Measurements from ENCODE around the gene GNB2.
"Not testable (repeated sequence)": the region's sequence is repeated elsewhere in the genome, so short reads cannot be mapped to it uniquely, and the experiment has no call there.

Gene GNB2

DNA sequence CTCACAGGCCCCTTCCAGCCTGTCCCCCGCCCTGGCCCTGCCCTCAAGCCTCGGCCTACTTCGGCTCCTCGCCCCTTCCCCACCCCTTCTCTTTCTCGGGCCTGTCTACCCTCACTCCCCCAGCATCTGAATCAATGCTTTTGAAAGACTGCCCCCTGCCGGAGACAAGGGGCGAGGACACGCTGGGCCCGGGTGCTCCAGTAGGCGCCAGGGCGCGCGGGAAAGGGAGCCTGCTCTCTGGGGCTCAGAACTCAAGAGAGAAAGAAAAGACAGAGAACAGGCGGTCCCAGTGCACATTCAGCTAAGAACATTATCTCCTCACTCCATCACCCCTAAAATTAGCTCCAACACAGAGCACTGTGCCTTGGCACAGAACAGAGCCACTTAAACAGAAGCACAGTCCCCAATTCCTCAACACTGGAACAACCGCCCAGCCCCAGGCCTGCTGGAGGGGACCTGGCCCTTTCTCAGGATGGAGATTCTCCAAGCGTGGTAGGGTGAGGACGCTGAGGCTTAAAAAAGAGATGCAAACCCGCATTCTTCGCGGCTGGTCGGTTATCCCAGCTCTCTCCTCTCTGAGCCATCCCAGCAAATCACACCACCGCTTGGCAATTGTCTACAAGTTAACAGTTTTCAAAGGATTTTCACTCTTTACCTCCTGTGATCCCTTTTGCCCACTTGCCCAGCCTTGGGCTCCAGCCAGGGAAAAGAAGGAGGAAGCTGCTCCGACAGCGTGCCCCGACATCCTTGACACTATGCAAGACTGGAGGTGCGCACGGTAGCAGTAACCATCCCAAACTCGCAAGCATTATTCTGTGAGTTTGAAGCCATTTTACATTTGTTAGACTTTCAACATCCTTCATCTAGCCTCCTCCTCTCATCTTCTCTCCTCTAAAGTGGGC lies 18.4 kb downstream of the GNB2 start:
- in situ Hi-C loops (cut with HindIII; ENCODE audit: low sequenced_read_pairs), result no loop called here
- DNase-seq (ENCODE audit: low read depth), result peak; percentile 55
- H3K4me3 ChIP-seq (ENCODE audit: low read depth, low read length), result peak overlapping the region; percentile 82
- TF ChIP-seq CTCF (IDR thresholded peaks at IDR 0.05; ENCODE audit: low read depth, low read length, missing control alignments), result peak; percentile 90

DNA sequence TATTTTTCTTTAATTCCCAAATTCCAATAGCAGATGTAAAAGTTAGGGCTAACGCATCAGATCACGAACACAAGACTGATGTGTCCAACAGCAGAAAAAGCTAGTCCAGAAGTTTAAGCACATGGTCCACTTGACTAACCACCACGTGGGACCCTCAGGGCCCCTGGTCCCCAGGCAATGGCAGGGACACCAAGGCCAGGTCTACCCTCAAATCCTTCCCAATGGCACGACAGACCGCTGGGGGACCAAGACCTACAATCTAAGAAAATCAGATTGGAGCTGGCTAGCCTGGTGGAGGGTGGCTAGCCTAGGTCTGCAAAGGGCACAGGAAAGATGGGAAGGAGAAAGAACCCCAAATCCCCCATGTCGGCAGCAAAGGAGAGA lies 19.0 kb downstream of the GNB2 start:
- peak overlapping the region; percentile 82 for H3K4me3 ChIP-seq (ENCODE audit: low read depth, low read length)
- in situ Hi-C loops (cut with HindIII; ENCODE audit: low sequenced_read_pairs), result no loop called here
- TF ChIP-seq CTCF (IDR thresholded peaks at IDR 0.05; ENCODE audit: low read depth, low read length, missing control alignments), result no peak
- no peak for DNase-seq (ENCODE audit: low read depth)

GRCh38 chr7:100693312-100694097 lies 20.0 kb downstream of the GNB2 start:
- TF ChIP-seq CTCF (IDR thresholded peaks at IDR 0.05; ENCODE audit: low read depth, low read length, missing control alignments), result no peak
- peak overlapping the region; percentile 82 for H3K4me3 ChIP-seq (ENCODE audit: low read depth, low read length)
- DNase-seq (ENCODE audit: low read depth), result no peak
- in situ Hi-C loops (cut with HindIII; ENCODE audit: low sequenced_read_pairs), result no loop called here

- DNase-seq (ENCODE audit: low read depth), result no peak
- in situ Hi-C loops (cut with HindIII; ENCODE audit: low sequenced_read_pairs), result no loop called here
These were observed 20.7 kb downstream of the GNB2 start, which contains the start of gene GIGYF1 for GRCh38 chr7:100694098-100694745. Gene GIGYF1, minus strand, starts transcription at chr7:100694250. Its CDS starts 6,012 bp downstream, at chr7:100688238.

DNA sequence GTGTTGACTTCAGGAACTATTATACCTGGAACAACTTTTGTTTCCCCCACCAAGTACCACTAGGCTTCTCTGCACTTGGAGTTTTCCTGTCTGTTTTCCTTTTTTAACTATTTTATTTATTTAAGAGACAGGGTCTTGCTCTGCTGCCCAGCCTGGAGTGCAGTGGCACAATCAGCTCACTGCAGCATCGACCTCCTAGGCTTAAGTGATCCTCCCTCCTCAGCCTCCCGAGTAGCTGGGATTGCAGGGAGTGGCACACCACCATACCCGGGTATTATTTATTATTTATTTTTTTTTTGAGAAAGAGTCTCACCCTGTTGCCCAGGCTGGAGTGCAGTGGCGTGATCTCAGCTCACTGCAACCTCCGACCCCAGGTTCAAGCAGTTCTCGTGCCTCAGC lies 22.6 kb downstream of the GNB2 start:
- H3K4me3 ChIP-seq (ENCODE audit: low read depth, low read length), result no peak overlapping the region
- in situ Hi-C loops (cut with HindIII; ENCODE audit: low sequenced_read_pairs), result no loop called here
- TF ChIP-seq CTCF (IDR thresholded peaks at IDR 0.05; ENCODE audit: low read depth, low read length, missing control alignments), result no peak
- no peak for DNase-seq (ENCODE audit: low read depth)

More at GRCh38 chr7:100694098-100694745, 20.7 kb downstream of the GNB2 start, which contains the start of gene GIGYF1:
- peak within 1 kb of the TSS; percentile 82 for H3K4me3 ChIP-seq (ENCODE audit: low read depth, low read length)
- TF ChIP-seq CTCF (IDR thresholded peaks at IDR 0.05; ENCODE audit: low read depth, low read length, missing control alignments), result no peak

DNA sequence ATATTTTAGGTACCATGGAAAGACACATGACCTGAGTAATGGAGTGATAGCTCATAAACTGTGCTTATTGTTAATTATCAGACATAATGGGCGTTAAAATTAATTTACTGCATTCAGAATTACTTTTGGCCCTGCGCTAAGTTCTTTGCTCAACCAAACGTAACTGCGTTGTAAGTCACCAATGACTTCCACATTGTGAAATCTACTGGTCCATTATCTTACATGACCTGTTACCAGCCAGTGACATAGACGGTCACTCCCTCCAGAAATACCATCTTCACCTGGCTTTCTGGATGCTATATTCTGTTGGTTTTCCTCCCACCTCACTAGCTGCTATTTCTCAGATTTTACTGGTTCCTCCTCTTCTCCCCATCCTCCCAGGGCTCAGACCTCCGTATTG lies 25.5 kb downstream of the GNB2 start:
- DNase-seq (ENCODE audit: low read depth), result no peak
- TF ChIP-seq CTCF (IDR thresholded peaks at IDR 0.05; ENCODE audit: low read depth, low read length, missing control alignments), result no peak
- in situ Hi-C loops (cut with HindIII; ENCODE audit: low sequenced_read_pairs), result no loop called here
- H3K4me3 ChIP-seq (ENCODE audit: low read depth, low read length), result no peak overlapping the region

DNA sequence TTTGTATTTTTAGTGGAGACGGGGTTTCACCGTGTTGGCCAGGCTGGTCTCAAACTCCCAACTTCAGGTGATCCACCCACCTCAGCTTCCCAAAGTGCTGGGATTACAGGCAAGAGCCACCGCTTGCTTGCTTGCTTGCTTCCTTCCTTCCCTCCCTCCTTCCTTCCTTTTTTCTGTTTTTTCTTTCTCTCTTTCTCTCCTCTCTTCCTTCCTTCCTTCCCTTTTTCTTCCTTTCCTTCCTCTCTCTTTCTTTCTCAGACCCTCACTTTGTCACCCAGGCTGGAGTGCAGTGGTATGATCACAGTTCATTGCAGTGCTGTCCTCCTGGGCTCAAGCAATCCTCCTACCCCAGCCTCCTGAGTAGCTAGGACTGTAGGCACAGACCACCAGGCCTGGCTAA lies 27.5 kb downstream of the GNB2 start:
- DNase-seq (ENCODE audit: low read depth); in situ Hi-C loops (cut with HindIII; ENCODE audit: low sequenced_read_pairs); H3K4me3 ChIP-seq (ENCODE audit: low read depth, low read length): not testable (repeated sequence)

Data from astrocyte of the cerebellum (primary cell).